GM23338 (cell line): Measurements from ENCODE around the gene RAMACL.

Source experiments
- CTCF ChIP-seq, 2 experiments: fragments of 200-600 bp in 1 of 2; sonication (generic) in 1 of 2; conservative IDR thresholded peaks; 2 replicates each; pipeline versions ENCODE4 v1.5.1 to v1.6.1; 2016 to 2017; ENCODE audit warnings: antibody characterized with exemption in 2 of 2, low read depth in 2 of 2, mild to moderate bottlenecking in 2 of 2, moderate library complexity in 1 of 2
- EZH2 ChIP-seq: fragments of 200-600 bp; sonication (generic); IDR thresholded peaks from one replicate; pipeline ENCODE4 v1.8.0; 2017; ENCODE audit warnings: antibody characterized with exemption, mild to moderate bottlenecking, low read depth; ENCODE audit not compliant: unreplicated experiment
- POLR2AphosphoS5 ChIP-seq: IDR thresholded peaks from 2 replicates; pipeline ENCODE4 v1.6.1; 2016; ENCODE audit warnings: antibody characterized with exemption, low read depth
- REST ChIP-seq: IDR thresholded peaks from one replicate; pipeline ENCODE4 v1.6.1; 2018; ENCODE audit warnings: antibody characterized with exemption; ENCODE audit not compliant: unreplicated experiment
- STAT1 ChIP-seq: IDR thresholded peaks from one replicate; pipeline ENCODE4 v1.6.1; 2016; ENCODE audit warnings: antibody characterized with exemption; ENCODE audit not compliant: unreplicated experiment
- ZNF114 ChIP-seq: fragments of 250-450 bp; sonication (Bioruptor Pico); IDR thresholded peaks from 2 replicates; pipeline ENCODE4 v1.5.0; 2020; ENCODE audit warnings: mild to moderate bottlenecking, moderate library complexity

GRCh38 chr6:166541366-166541765 lies 45.1 kb downstream of the RAMACL start:
- TF ChIP-seq CTCF (conservative IDR thresholded peaks at IDR 0.05; ENCODE audit: low read depth in 2 of 2) (no peak), EZH2 (no peak), POLR2AphosphoS5 (no peak), REST (no peak), ZNF114 (CRISPR knock-in tag) (no peak), STAT1 (no peak)
